Naive thymus-derived CD8-positive, alpha-beta T cell (primary cell): ENCODE measurements around the gene TIPARP. TPM values are rescaled to one million over a fixed set of nuclear protein-coding genes. Genes with fewer than 3 reads are reported as not detected.
A peak's percentile ranks its signal among the peaks of the same experiment; 100 is the strongest.
"Not testable (repeated sequence)": the region's sequence is repeated elsewhere in the genome, so short reads cannot be mapped to it uniquely, and the experiment has no call there.

ENCODE experiments used
- ATAC-seq, 2 donors: fragments of 150-1000 bp; cut with Tn5 transposase in 1 of 2; sonication (Bioruptor Pico), chemical (Tn5 transposase) in 1 of 2; 1 replicate in 1 of 2; 2 replicates in 1 of 2; pipeline ENCODE4 v1.10.0; 2021; ENCODE audit warnings: mild to moderate bottlenecking in 2 of 2, moderate library complexity in 2 of 2
- POLR2A ChIA-PET: fragments of 350-600 bp; sonication (Branson Sonifier 250); formaldehyde crosslinking; loops from one replicate; lab custom pipeline; 2021; ENCODE audit warnings: antibody characterized with exemption; lab: Charles Lee
- DNase-seq, 10 donors: peaks; one replicate each; pipeline versions ENCODE4 v3.0.0 to v3.0.0-alpha.2; 2020 to 2022
- H3K27ac Mint-ChIP-seq, 10 donors: one replicate each; pipeline ENCODE4 v1.8.0; 2020 to 2022; ENCODE audit warnings: mild to moderate bottlenecking in 10 of 10, mixed read lengths in 10 of 10, moderate library complexity in 4 of 10, inconsistent platforms in 1 of 10
- H3K27me3 Mint-ChIP-seq, 5 donors: one replicate each; pipeline ENCODE4 v1.8.0; 2021 to 2022; ENCODE audit warnings: mixed read lengths in 5 of 5
- H3K36me3 Mint-ChIP-seq, 3 donors: one replicate each; pipeline ENCODE4 v1.8.0; 2020 to 2022; ENCODE audit warnings: mixed read lengths in 3 of 3, mild to moderate bottlenecking in 2 of 3, inconsistent platforms in 1 of 3
- H3K4me1 Mint-ChIP-seq, 4 donors: one replicate each; pipeline ENCODE4 v1.8.0; 2021 to 2022; ENCODE audit warnings: mixed read lengths in 4 of 4
- H3K4me3 Mint-ChIP-seq, 10 donors: one replicate each; pipeline ENCODE4 v1.8.0; 2020 to 2022; ENCODE audit warnings: mild to moderate bottlenecking in 10 of 10, mixed read lengths in 10 of 10, moderate library complexity in 6 of 10, inconsistent platforms in 1 of 10
- H3K9me3 Mint-ChIP-seq, 9 donors: one replicate each; pipeline ENCODE4 v1.8.0; 2020 to 2022; ENCODE audit warnings: mixed read lengths in 9 of 9, mild to moderate bottlenecking in 3 of 9, inconsistent platforms in 1 of 9, moderate library complexity in 1 of 9
- polyA plus RNA-seq, 3 donors: library from polyadenylated mRNA; unstranded; fragments of 300-500 nt; fragmentation: Illumina TruSeq; gene quantifications; one replicate each; pipeline ENCODE4 v1.2.3, GENCODE V29; 2021
- total RNA-seq, 8 experiments: library from RNA in 2 of 8; stranded (reverse) in 2 of 8; gene quantifications; one replicate each; pipeline ENCODE4 v1.2.3 and lab custom pipeline; 2021 to 2026

The TIPARP gene
- total and polyA plus RNA-seq, 5 experiments from 2014 or later = 4.2 to 62.0 (median 20.9) TPM

- Mint-ChIP-seq H3K4me3 (no peak overlapping the region), H3K36me3 (no peaks in the 10 kb centered on the region), H3K27ac (no peak overlapping the region), H3K9me3 (no peaks in the 10 kb centered on the region), H3K4me1 (peaks cover 0 to 9% (median 8%) of the 10 kb centered on the region in 4 donors), H3K27me3 (no peaks in the 10 kb centered on the region)
- no peak for DNase-seq
- POLR2A ChIA-PET = no interaction called here
- no peak for ATAC-seq
Measured at GRCh38 chr3:156638271-156638670, 36.1 kb upstream of the TIPARP start.

GRCh38 chr3:156639414-156640023, 34.9 kb upstream of the TIPARP start:
- H3K36me3 Mint-ChIP-seq = no peaks in the 10 kb centered on the region

GRCh38 chr3:156641618-156641975, 32.8 kb upstream of the TIPARP start:
- Mint-ChIP-seq H3K36me3 (no peaks in the 10 kb centered on the region), H3K9me3 (peaks cover 0 to under 1% (median 0%) of the 10 kb centered on the region in 9 donors), H3K4me1 (peaks cover 4 to 19% (median 18%) of the 10 kb centered on the region in 4 donors), H3K27ac (no peak overlapping the region), H3K4me3 (no peak overlapping the region), H3K27me3 (peaks cover 0 to 7% (median 0%) of the 10 kb centered on the region in 5 donors)
- ATAC-seq (no peak), DNase-seq (no peak)
- POLR2A ChIA-PET = no interaction called here

More at GRCh38 chr3:156639414-156640023, 34.9 kb upstream of the TIPARP start:
- H3K4me3 Mint-ChIP-seq = no peak overlapping the region
- ATAC-seq = no peak
- H3K4me1 Mint-ChIP-seq = peaks cover 4 to 19% (median 18%) of the 10 kb centered on the region in 4 donors
- H3K27me3 Mint-ChIP-seq = no peaks in the 10 kb centered on the region
- no peaks in the 10 kb centered on the region for H3K9me3 Mint-ChIP-seq
- POLR2A ChIA-PET = no interaction called here
- DNase-seq = no peak
- H3K27ac Mint-ChIP-seq = no peak overlapping the region

GRCh38 chr3:156642750-156643728, 31.4 kb upstream of the TIPARP start:
- ATAC-seq (peak in 1 of 2 donors; percentile 17), DNase-seq (no peak)
- peaks cover 0 to 4% (median 0%) of the 10 kb centered on the region in 9 donors for H3K9me3 Mint-ChIP-seq
- POLR2A ChIA-PET = no interaction called here
- peaks cover 4 to 19% (median 18%) of the 10 kb centered on the region in 4 donors for H3K4me1 Mint-ChIP-seq
- peaks cover 3 to 12% (median 4%) of the 10 kb centered on the region in 5 donors for H3K27me3 Mint-ChIP-seq
- H3K27ac Mint-ChIP-seq = peak overlapping the region in 9 of 10 donors; percentile 16 to 95 (median 76)
- H3K4me3 Mint-ChIP-seq = peak overlapping the region in 9 of 10 donors; percentile 26 to 88 (median 70)
- peaks cover 0 to 2% (median 0%) of the 10 kb centered on the region in 3 donors for H3K36me3 Mint-ChIP-seq

- Mint-ChIP-seq H3K9me3 (peaks cover 0 to 4% (median 0%) of the 10 kb centered on the region in 9 donors), H3K4me3 (peak overlapping the region; percentile 26 to 88 (median 69)), H3K4me1 (peaks cover 4 to 19% (median 18%) of the 10 kb centered on the region in 4 donors), H3K27me3 (peaks cover 3 to 12% (median 4%) of the 10 kb centered on the region in 5 donors), H3K27ac (peak overlapping the region; percentile 16 to 95 (median 76)), H3K36me3 (peaks cover 0 to 2% (median 0%) of the 10 kb centered on the region in 3 donors)
- DNase-seq (peak in 7 of 10 donors; percentile 23 to 54 (median 33)), ATAC-seq (peak; percentile 93 to 96)
- POLR2A ChIA-PET = no interaction called here
Measured at GRCh38 chr3:156643729-156644389, 30.5 kb upstream of the TIPARP start.

GRCh38 chr3:156644958-156645357, 29.4 kb upstream of the TIPARP start:
- H3K4me1 Mint-ChIP-seq = peaks cover 4 to 19% (median 18%) of the 10 kb centered on the region in 4 donors
- peaks cover 0 to 4% (median 0%) of the 10 kb centered on the region in 9 donors for H3K9me3 Mint-ChIP-seq
- POLR2A ChIA-PET = no interaction called here
- ATAC-seq = no peak
- H3K27me3 Mint-ChIP-seq = peaks cover 3 to 12% (median 4%) of the 10 kb centered on the region in 5 donors
- no peak overlapping the region for H3K4me3 Mint-ChIP-seq
- DNase-seq = no peak
- no peak overlapping the region for H3K27ac Mint-ChIP-seq
- peaks cover 0 to 2% (median 0%) of the 10 kb centered on the region in 3 donors for H3K36me3 Mint-ChIP-seq

- POLR2A ChIA-PET = no interaction called here
- Mint-ChIP-seq H3K27me3 (peaks cover 3 to 12% (median 4%) of the 10 kb centered on the region in 5 donors), H3K4me3 (no peak overlapping the region), H3K36me3 (peaks cover 0 to 2% (median 0%) of the 10 kb centered on the region in 3 donors), H3K9me3 (peaks cover 0 to 4% (median 0%) of the 10 kb centered on the region in 9 donors), H3K4me1 (peaks cover 4 to 19% (median 18%) of the 10 kb centered on the region in 4 donors), H3K27ac (no peak overlapping the region)
- ATAC-seq (no peak), DNase-seq (no peak)
Measured at GRCh38 chr3:156646958-156647357, 27.4 kb upstream of the TIPARP start.

GRCh38 chr3:156648086-156648485, 26.3 kb upstream of the TIPARP start:
- POLR2A ChIA-PET = no interaction called here
- no peak overlapping the region for H3K4me3 Mint-ChIP-seq
- peaks cover 3 to 12% (median 4%) of the 10 kb centered on the region in 5 donors for H3K27me3 Mint-ChIP-seq
- peaks cover 0 to 2% (median 0%) of the 10 kb centered on the region in 3 donors for H3K36me3 Mint-ChIP-seq
- H3K9me3 Mint-ChIP-seq = peaks cover 0 to 4% (median 0%) of the 10 kb centered on the region in 9 donors
- ATAC-seq (no peak), DNase-seq (no peak)
- peaks cover 4 to 12% (median 12%) of the 10 kb centered on the region in 4 donors for H3K4me1 Mint-ChIP-seq
- no peak overlapping the region for H3K27ac Mint-ChIP-seq

- Mint-ChIP-seq H3K36me3 (peaks cover 0 to 2% (median 0%) of the 10 kb centered on the region in 3 donors), H3K4me1 (no peaks in the 10 kb centered on the region), H3K4me3 (no peak overlapping the region), H3K9me3 (peaks cover 0 to 4% (median 0%) of the 10 kb centered on the region in 9 donors), H3K27me3 (peaks cover 3 to 12% (median 7%) of the 10 kb centered on the region in 5 donors), H3K27ac (no peak overlapping the region)
- ATAC-seq = no peak
- no peak for DNase-seq
- POLR2A ChIA-PET = no interaction called here
Measured at GRCh38 chr3:156649681-156650080, 24.7 kb upstream of the TIPARP start.

- POLR2A ChIA-PET, H3K27ac Mint-ChIP-seq, H3K4me3 Mint-ChIP-seq, H3K36me3 Mint-ChIP-seq, H3K4me1 Mint-ChIP-seq, H3K9me3 Mint-ChIP-seq, DNase-seq, ATAC-seq: not testable (repeated sequence)
- H3K27me3 Mint-ChIP-seq = peaks cover 0 to 16% (median 4%) of the 10 kb centered on the region in 5 donors
Measured at GRCh38 chr3:156652661-156653060, 21.7 kb upstream of the TIPARP start.

- Mint-ChIP-seq H3K36me3 (no peaks in the 10 kb centered on the region), H3K4me1 (peaks cover 0 to 2% (median 0%) of the 10 kb centered on the region in 4 donors), H3K27me3 (peaks cover 0 to 15% (median 2%) of the 10 kb centered on the region in 5 donors), H3K4me3 (no peak overlapping the region), H3K9me3 (no peaks in the 10 kb centered on the region), H3K27ac (no peak overlapping the region)
- POLR2A ChIA-PET = no interaction called here
- no peak for DNase-seq
- ATAC-seq = no peak
Measured at GRCh38 chr3:156654834-156655233, 19.6 kb upstream of the TIPARP start.
